ENCODE results near the gene PLEK. TPM values are rescaled to one million over a fixed set of nuclear protein-coding genes. Genes with fewer than 3 reads are reported as not detected.

The PLEK gene
- total RNA-seq, 1 donor from 2014 or later, result not detected

DNA sequence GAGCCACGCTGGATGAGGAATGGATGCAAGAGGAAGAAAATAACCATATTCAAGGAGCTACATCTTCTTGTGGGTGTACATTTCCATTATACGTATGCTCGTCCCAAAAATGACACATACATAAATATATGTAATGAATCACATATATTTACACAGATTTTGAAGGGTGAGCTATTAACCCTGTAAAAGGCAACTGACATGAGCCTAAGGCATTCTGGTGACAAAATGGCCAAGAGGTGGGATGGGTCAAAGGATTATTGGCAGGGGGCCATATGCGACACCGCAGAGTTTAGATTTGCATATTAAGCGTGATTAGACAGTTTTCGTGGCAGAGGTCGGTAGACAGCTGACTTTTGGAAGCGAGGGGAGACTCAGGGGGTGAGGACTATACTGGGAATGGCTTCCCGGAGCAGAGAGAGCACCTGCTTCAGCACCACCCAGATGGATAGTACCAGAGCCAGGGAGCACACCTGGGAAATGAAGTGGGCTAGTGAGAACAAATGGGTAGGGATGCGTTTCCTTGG, 44.9 kb upstream of the PLEK start:
- H3K4me3 ChIP-seq (ENCODE audit: low read depth, low read length), result peak overlapping the region; percentile 57
- no peak for DNase-seq (ENCODE audit: low read depth)
- H3K36me3 ChIP-seq (ENCODE audit: control insufficient read depth, insufficient read depth, low read length), result no peaks in the 10 kb centered on the region
- TF ChIP-seq, protein P1, sequence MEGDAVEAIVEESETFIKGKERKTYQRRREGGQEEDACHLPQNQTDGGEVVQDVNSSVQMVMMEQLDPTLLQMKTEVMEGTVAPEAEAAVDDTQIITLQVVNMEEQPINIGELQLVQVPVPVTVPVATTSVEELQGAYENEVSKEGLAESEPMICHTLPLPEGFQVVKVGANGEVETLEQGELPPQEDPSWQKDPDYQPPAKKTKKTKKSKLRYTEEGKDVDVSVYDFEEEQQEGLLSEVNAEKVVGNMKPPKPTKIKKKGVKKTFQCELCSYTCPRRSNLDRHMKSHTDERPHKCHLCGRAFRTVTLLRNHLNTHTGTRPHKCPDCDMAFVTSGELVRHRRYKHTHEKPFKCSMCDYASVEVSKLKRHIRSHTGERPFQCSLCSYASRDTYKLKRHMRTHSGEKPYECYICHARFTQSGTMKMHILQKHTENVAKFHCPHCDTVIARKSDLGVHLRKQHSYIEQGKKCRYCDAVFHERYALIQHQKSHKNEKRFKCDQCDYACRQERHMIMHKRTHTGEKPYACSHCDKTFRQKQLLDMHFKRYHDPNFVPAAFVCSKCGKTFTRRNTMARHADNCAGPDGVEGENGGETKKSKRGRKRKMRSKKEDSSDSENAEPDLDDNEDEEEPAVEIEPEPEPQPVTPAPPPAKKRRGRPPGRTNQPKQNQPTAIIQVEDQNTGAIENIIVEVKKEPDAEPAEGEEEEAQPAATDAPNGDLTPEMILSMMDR (IDR thresholded peaks at IDR 0.05; ENCODE audit: insufficient read depth, low read length, poor library complexity, severe bottlenecking), result no peak
- H3K27me3 ChIP-seq (ENCODE audit: control insufficient read depth, insufficient read depth, low read length), result no peaks in the 10 kb centered on the region

DNA sequence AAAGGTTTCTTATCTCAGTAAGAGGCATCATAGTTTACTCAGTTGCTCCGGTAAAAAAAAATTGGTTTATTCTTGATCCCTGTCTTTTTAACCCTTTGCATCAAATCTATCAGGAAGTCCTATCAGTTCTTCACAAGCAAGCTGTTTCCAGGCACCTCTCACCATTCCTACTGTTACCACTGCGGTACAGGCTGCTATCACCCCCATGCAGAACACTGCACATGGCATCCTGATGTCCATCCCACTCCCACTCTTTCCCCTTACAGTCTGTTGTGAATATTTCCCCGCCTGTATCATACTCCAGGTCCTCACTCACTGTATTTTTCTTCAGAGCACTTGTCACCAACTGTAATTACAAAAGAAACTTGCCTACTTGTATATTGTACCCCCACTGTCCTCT, 40.0 kb upstream of the PLEK start:
- TF ChIP-seq, protein P1 (IDR thresholded peaks at IDR 0.05; ENCODE audit: insufficient read depth, low read length, poor library complexity, severe bottlenecking), result no peak
- Histone ChIP-seq H3K27me3 (ENCODE audit: control insufficient read depth, insufficient read depth, low read length) (no peaks in the 10 kb centered on the region), H3K36me3 (ENCODE audit: control insufficient read depth, insufficient read depth, low read length) (no peaks in the 10 kb centered on the region), H3K4me3 (ENCODE audit: low read depth, low read length) (no peak overlapping the region)
- no peak for DNase-seq (ENCODE audit: low read depth)

DNA sequence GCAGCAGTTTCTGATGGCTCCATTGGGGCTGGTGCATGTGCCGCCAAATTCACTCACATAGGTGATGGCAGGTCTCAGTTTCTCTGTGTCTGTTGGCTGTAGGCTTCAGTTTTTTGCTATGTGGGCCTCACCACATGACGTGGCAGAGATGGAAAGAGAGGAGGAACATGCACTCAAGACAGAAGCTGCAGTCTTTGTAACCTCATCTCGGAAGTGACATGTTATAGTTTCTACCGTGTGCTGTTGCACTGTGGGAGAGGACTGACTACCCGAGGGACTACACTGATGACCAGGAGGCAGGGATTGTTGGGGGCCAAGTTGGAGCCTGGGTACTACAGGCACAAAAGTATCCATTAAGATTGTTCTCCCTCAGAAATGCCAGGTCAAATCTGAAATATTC, 36.2 kb upstream of the PLEK start:
- no peaks in the 10 kb centered on the region for H3K27me3 ChIP-seq (ENCODE audit: control insufficient read depth, insufficient read depth, low read length)
- H3K36me3 ChIP-seq (ENCODE audit: control insufficient read depth, insufficient read depth, low read length), result no peaks in the 10 kb centered on the region
- DNase-seq (ENCODE audit: low read depth), result no peak
- no peak overlapping the region for H3K4me3 ChIP-seq (ENCODE audit: low read depth, low read length)
- TF ChIP-seq, protein P1 (IDR thresholded peaks at IDR 0.05; ENCODE audit: insufficient read depth, low read length, poor library complexity, severe bottlenecking), result no peak

DNA sequence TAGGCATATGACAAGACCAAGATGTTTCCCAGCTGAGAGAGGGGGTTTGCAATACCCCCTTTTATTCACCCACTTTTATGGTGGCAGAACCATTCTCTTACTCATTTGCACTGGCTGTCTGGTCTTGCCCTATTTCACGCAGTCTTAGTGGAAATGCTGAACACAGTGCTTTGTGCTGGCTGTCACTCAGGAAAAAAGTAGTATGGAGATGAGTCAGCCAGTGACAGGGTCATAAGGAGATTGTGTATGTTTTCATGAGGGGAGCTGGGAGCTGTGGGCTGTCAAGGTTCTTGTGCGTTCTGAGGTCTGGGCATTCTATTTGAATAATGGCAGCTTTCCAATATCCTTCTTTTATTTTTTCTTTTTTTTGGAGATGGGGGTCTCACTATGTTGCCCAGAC, 34.4 kb upstream of the PLEK start:
- no peaks in the 10 kb centered on the region for H3K27me3 ChIP-seq (ENCODE audit: control insufficient read depth, insufficient read depth, low read length)
- H3K4me3 ChIP-seq (ENCODE audit: low read depth, low read length), result no peak overlapping the region
- no peak for DNase-seq (ENCODE audit: low read depth)
- no peaks in the 10 kb centered on the region for H3K36me3 ChIP-seq (ENCODE audit: control insufficient read depth, insufficient read depth, low read length)
- TF ChIP-seq, protein P1 (IDR thresholded peaks at IDR 0.05; ENCODE audit: insufficient read depth, low read length, poor library complexity, severe bottlenecking), result no peak

DNA sequence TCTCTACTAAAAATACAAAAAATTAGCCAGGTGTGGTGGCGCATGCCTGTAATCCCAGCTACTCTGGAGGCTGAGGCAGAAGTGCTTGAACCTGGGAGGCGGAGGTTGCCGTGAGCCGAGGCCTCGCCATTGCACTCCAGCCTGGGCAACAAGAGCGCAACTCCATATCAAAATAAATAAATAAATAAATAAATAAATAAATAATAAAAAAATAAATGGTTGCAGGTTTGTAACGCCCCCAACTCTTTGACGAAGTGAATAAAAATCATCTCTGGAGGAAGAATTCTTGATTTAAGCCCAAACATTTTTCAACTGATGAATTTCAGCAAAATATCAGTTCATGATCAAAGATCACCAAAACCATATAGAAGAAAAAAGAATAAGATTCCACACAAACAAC, 32.1 kb upstream of the PLEK start:
- Histone ChIP-seq H3K36me3 (ENCODE audit: control insufficient read depth, insufficient read depth, low read length) (no peaks in the 10 kb centered on the region), H3K27me3 (ENCODE audit: control insufficient read depth, insufficient read depth, low read length) (no peaks in the 10 kb centered on the region), H3K4me3 (ENCODE audit: low read depth, low read length) (no peak overlapping the region)
- TF ChIP-seq, protein P1 (IDR thresholded peaks at IDR 0.05; ENCODE audit: insufficient read depth, low read length, poor library complexity, severe bottlenecking), result no peak
- DNase-seq (ENCODE audit: low read depth), result no peak

DNA sequence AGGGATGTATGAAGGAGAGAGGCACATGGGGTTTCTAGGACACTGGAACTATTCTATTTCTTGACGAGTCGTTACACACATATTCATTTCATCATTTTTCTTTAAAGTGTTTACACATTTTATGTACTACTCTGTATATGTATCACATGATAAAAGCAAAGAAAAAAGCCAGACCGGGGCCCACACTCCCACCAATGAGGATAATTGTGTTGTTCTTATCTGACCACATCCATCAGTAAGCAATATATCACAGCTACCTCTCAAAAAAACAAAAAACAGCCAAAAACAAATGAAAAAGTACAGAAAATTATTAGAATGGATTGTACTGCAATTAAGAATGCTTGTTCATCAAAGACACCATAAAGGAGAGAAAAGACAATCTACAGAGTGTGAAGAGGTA, 31.2 kb upstream of the PLEK start:
- Histone ChIP-seq H3K4me3 (ENCODE audit: low read depth, low read length) (no peak overlapping the region), H3K36me3 (ENCODE audit: control insufficient read depth, insufficient read depth, low read length) (no peaks in the 10 kb centered on the region), H3K27me3 (ENCODE audit: control insufficient read depth, insufficient read depth, low read length) (no peaks in the 10 kb centered on the region)
- TF ChIP-seq, protein P1 (IDR thresholded peaks at IDR 0.05; ENCODE audit: insufficient read depth, low read length, poor library complexity, severe bottlenecking), result no peak
- no peak for DNase-seq (ENCODE audit: low read depth)

Data from kidney epithelial cell (primary cell).